ENCODE results near the gene SMCHD1. TPM values are rescaled to one million over a fixed set of nuclear protein-coding genes. Genes with fewer than 3 reads are reported as not detected.

SMCHD1 gene
- total RNA-seq, 1 experiment from 2014 or later, result 48.6 TPM

DNA sequence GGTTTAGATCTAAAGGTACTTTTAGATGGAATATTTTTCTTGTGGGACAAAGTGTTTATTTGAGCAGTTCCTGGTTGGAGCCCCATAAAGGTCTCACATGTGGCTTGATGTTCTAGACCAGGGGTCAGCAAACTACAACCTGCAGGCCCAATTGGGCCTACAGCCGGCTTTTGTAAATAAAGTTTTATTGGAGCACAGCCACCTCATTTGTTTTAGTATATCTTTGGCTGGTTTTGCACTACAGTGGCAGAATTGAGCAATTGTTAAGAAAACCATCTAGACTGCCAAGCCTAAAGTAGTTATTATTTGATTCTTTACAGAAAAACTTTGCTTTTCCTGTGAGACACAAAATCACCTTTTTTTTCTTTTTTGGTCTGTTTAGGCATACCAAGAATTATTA is 42.5 kb upstream of the SMCHD1 start:
- POLR2A ChIA-PET, result no interaction called here
- DNase-seq (ENCODE audit: low read depth, low spot score), result no peak
- no peak for ATAC-seq

More for the DNA sequence above, 42.5 kb upstream of the SMCHD1 start:
- Histone ChIP-seq H3K4me1 (ENCODE audit: control insufficient read depth in 1 of 2, insufficient read depth in 2 of 2, low read length in 2 of 2) (no peaks in the 10 kb centered on the region), H3K27me3 (ENCODE audit: insufficient read depth, low read length) (no peaks in the 10 kb centered on the region), H3K79me2 (ENCODE audit: insufficient read depth, low read length) (no peaks in the 10 kb centered on the region), H3K9ac (ENCODE audit: low read length) (no peak overlapping the region), H3K4me3 (replicated peaks in 1 of 2; ENCODE audit: low read depth in 1 of 2, low read length in 2 of 2) (no peak overlapping the region), H3K9me3 (ENCODE audit: control insufficient read depth in 1 of 2, insufficient read depth in 1 of 2, low read depth in 1 of 2, low read length in 2 of 2) (no peaks in the 10 kb centered on the region), H2AFZ (ENCODE audit: low read depth, low read length, poor library complexity, severe bottlenecking) (no peak overlapping the region), H3K27ac (ENCODE audit: low read depth, low read length) (no peak overlapping the region), H3K36me3 (ENCODE audit: control insufficient read depth in 1 of 2, insufficient read depth in 2 of 2, low read length in 2 of 2) (peaks cover 35 to 41% of the 10 kb centered on the region in 2 experiments), H4K20me1 (ENCODE audit: insufficient read depth) (no peaks in the 10 kb centered on the region), H3K9me2 (ENCODE audit: insufficient read depth) (no peaks in the 10 kb centered on the region), H3K4me2 (ENCODE audit: low read length) (no peak overlapping the region)
- intact Hi-C loops (cut with micrococcal nuclease), result no loop called here
- TF ChIP-seq REST (IDR thresholded peaks at IDR 0.05; ENCODE audit: low read depth), result no peak
- TF ChIP-seq EGR1 (IDR thresholded peaks at IDR 0.05; ENCODE audit: low read depth), result no peak
- TF ChIP-seq RAD21 (IDR thresholded peaks at IDR 0.05; ENCODE audit: low read depth), result no peak
- TF ChIP-seq ZFX (IDR thresholded peaks at IDR 0.05), result no peak
- no peak for TF ChIP-seq ELF1 (IDR thresholded peaks at IDR 0.05; ENCODE audit: borderline replicate concordance, low read depth)
- TF ChIP-seq YY1 (IDR thresholded peaks at IDR 0.05; ENCODE audit: extremely low read depth, insufficient replicate concordance, low read depth, low read length), result no peak
- TF ChIP-seq CBX3 (IDR thresholded peaks at IDR 0.05; ENCODE audit: low read depth), result no peak
- no peak for TF ChIP-seq EZH2 (IDR thresholded peaks at IDR 0.05)
- no peak for TF ChIP-seq ZNF274 (IDR thresholded peaks at IDR 0.05; ENCODE audit: low read depth, low read length)
- TF ChIP-seq ZBTB33 (IDR thresholded peaks at IDR 0.05; ENCODE audit: extremely low read depth, insufficient replicate concordance, low read length), result no peak
- TF ChIP-seq CTCF (IDR thresholded peaks at IDR 0.05 in 2 of 3, conservative IDR thresholded peaks at IDR 0.05 in 1 of 3; ENCODE audit: borderline replicate concordance in 1 of 3, insufficient read depth in 1 of 3, low read depth in 2 of 3, low read length in 2 of 3), result no peak
- no peak for TF ChIP-seq SP1 (IDR thresholded peaks at IDR 0.05; ENCODE audit: low read depth)
- TF ChIP-seq, protein P1, sequence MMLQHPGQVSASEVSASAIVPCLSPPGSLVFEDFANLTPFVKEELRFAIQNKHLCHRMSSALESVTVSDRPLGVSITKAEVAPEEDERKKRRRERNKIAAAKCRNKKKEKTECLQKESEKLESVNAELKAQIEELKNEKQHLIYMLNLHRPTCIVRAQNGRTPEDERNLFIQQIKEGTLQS (IDR thresholded peaks at IDR 0.05), result no peak
- no peak for TF ChIP-seq TCF7L2 (IDR thresholded peaks at IDR 0.05; ENCODE audit: borderline replicate concordance, extremely low read depth, insufficient read depth, insufficient read length)
- CTCF ChIA-PET, result no interaction called here
- RAD21 ChIA-PET (ENCODE audit: low non-redundant PET in 1 of 2, low total read pairs in 2 of 2, uncharacterized antibody in 2 of 2, unreplicated experiment in 2 of 2), result no interaction called here
- no TSS peak for BruUV-seq (replicated peaks)
